Activated T-cell treated with anti-CD3 and anti-CD28 coated beads, Interleukin-2, amount 50 U/mL, for 24 hours (primary cell): ENCODE measurements around the gene MXI1.

Source experiments
- DNase-seq: peaks from one replicate; pipeline ENCODE4 v3.0.0-alpha.2; 2020
- H3K27ac Mint-ChIP-seq: 2 replicates; pipeline ENCODE4 v1.8.0; 2020; ENCODE audit warnings: mild to moderate bottlenecking, mixed read lengths
- H3K27me3 Mint-ChIP-seq: 2 replicates; pipeline ENCODE4 v1.8.0; 2020; ENCODE audit warnings: mixed read lengths
- H3K36me3 Mint-ChIP-seq: 2 replicates; pipeline ENCODE4 v1.8.0; 2020; ENCODE audit warnings: low read depth, mixed read lengths
- H3K4me1 Mint-ChIP-seq: 2 replicates; pipeline ENCODE4 v1.8.0; 2020; ENCODE audit warnings: low read depth, mixed read lengths
- H3K4me3 Mint-ChIP-seq: 2 replicates; pipeline ENCODE4 v1.8.0; 2020; ENCODE audit warnings: mild to moderate bottlenecking, moderate library complexity, mixed read lengths
- H3K9me3 Mint-ChIP-seq: 2 replicates; pipeline ENCODE4 v1.8.0; 2020; ENCODE audit warnings: mixed read lengths

MXI1 gene

DNA sequence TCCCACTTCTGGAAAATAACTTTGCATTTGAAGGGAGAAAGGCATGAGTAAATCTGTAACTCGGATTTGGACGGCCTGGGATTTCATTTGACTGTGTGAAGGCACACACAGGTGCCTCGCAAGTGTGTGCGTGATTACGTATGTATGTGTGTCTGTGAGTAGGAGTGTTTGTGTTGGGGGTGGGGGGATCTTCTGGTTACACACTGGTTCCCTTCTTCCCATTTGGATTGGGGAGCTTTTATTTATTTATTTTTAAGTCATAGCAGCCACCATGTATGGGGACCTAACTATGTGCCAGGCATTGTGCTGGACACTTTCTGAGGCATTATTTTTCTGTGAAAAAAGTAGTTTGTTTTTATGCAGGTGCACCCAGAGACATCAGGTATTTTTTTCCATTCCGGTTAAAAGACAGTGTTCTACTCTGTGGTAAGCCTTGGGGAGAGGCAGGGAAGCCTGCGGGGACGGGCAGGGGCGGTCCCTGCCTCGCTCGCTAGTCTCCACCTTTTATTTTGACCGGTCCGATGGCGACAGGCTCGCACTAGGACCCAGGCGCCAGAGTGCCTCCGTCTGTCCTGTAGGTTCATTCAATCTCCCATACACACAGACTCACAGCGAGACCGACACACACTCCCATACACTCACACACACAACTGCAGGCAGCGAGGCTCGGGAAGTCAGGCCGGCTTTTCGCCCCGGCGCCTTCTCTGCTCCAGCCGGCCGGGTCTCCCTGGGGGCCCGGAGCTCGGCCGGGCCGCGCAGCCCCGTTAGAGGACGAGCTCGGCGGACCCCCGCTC lies at the start of gene MXI1:
MXI1 (plus strand) TSS at position 595 of the 794 bp plus-strand sequence. CDS start 204 bp downstream, outside the sequence.
- Mint-ChIP-seq H3K4me1 (peaks cover 44% of the 10 kb centered on the region), H3K27ac (peak within 1 kb of the TSS; percentile 78), H3K27me3 (peaks cover 12% of the 10 kb centered on the region), H3K36me3 (peaks cover 4% of the 10 kb centered on the region), H3K4me3 (peak within 1 kb of the TSS; percentile 87), H3K9me3 (no peaks in the 10 kb centered on the region)
- peak; percentile 65 for DNase-seq

DNA sequence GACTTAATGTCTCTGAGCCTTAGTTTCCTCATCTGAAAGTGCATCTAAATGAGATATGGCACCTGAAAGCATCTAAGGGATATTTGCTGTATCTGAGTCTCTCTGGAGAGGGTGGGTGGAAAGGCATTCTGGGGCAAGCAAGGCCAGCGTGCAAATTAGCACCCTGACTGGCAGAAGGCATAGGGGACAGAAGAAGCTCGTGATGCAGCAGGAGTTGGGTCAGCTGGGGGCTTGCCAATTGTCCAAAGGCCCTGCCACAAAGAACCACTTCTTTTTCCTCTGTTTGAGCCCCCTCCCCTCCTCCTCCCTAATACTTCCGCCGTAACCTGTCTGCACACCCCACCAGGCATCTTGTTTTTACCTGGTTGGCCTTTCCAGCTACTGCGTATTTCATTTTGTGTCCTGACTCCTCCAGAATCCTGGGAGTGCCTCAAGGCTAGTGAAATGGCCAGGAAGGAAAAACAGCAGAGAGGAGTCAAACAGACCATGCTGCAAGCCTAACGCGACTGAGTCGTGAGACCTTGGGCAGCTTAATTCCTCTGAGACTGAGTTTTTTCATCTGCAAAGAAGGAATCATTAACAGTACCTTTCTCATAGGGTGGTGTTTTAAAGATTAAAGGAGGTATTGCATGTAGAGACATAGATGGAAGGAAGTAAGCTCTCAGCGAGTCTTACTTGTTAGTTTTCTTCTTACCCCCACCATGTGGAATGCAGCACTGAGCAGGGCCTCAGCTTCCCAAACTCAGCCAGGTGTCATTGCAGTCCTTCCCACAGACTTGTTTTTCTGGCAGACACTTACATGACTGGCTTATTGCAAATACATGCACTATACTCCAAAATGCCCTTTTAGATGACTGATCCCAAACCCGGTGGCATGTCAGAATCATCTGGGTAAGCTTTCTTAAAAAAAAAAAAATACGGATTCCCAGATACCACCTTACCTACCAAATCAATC lies 49.1 kb upstream of the MXI1 start:
- DNase-seq: peak; percentile 16
- H3K4me1 Mint-ChIP-seq: peaks cover 17% of the 10 kb centered on the region
- no peaks in the 10 kb centered on the region for H3K36me3 Mint-ChIP-seq
- H3K27ac Mint-ChIP-seq: no peak overlapping the region
- no peak overlapping the region for H3K4me3 Mint-ChIP-seq
- peaks cover 92% of the 10 kb centered on the region for H3K27me3 Mint-ChIP-seq
- H3K9me3 Mint-ChIP-seq: no peaks in the 10 kb centered on the region

- no peak overlapping the region for H3K27ac Mint-ChIP-seq
- no peaks in the 10 kb centered on the region for H3K36me3 Mint-ChIP-seq
- no peaks in the 10 kb centered on the region for H3K9me3 Mint-ChIP-seq
- peak; percentile 5 for DNase-seq
- H3K27me3 Mint-ChIP-seq: peaks cover 88% of the 10 kb centered on the region
- no peak overlapping the region for H3K4me3 Mint-ChIP-seq
- H3K4me1 Mint-ChIP-seq: peaks cover 18% of the 10 kb centered on the region
Observed at GRCh38 chr10:110160081-110160480, 47.3 kb upstream of the MXI1 start.

GRCh38 chr10:110160522-110160921 lies 46.9 kb upstream of the MXI1 start:
- H3K4me3 Mint-ChIP-seq: no peak overlapping the region
- no peaks in the 10 kb centered on the region for H3K36me3 Mint-ChIP-seq
- no peak for DNase-seq
- peaks cover 89% of the 10 kb centered on the region for H3K27me3 Mint-ChIP-seq
- H3K27ac Mint-ChIP-seq: no peak overlapping the region
- peaks cover 23% of the 10 kb centered on the region for H3K4me1 Mint-ChIP-seq
- no peaks in the 10 kb centered on the region for H3K9me3 Mint-ChIP-seq

- H3K27ac Mint-ChIP-seq: no peak overlapping the region
- H3K36me3 Mint-ChIP-seq: no peaks in the 10 kb centered on the region
- peaks cover 11% of the 10 kb centered on the region for H3K4me1 Mint-ChIP-seq
- DNase-seq: no peak
- no peak overlapping the region for H3K4me3 Mint-ChIP-seq
- no peaks in the 10 kb centered on the region for H3K9me3 Mint-ChIP-seq
- H3K27me3 Mint-ChIP-seq: peaks cover 88% of the 10 kb centered on the region
Observed at GRCh38 chr10:110162741-110163145, 44.7 kb upstream of the MXI1 start.

DNA sequence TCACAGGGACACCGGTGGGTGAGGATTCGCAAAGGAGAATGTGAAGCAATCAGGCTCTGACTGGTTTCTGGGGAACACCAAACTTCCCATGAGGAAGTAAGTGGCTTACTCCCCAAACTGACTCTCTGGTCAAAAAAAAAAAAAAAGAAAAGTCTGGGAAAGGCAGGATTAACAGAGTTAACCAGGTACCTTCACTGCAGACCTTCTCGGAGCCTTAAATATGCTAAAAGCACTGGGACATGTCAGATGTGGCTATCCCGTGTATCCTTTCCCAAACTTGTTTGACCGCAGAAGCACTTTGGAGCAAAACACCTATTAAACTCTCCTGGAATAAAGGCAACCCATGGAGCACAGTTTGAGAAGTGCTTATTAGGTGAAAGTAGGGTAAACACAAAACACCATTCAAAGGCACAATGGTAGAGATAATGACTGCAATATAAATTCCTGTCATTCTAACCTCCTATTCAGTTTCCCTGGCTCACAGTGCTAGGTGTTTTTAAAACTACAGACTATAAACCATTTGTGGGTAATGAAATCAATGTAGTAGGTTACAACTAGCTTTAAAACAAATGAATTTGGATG lies 44.1 kb upstream of the MXI1 start:
- Mint-ChIP-seq H3K36me3 (no peaks in the 10 kb centered on the region), H3K27me3 (peaks cover 88% of the 10 kb centered on the region), H3K27ac (no peak overlapping the region), H3K4me3 (no peak overlapping the region), H3K9me3 (no peaks in the 10 kb centered on the region), H3K4me1 (peaks cover 15% of the 10 kb centered on the region)
- no peak for DNase-seq

DNA sequence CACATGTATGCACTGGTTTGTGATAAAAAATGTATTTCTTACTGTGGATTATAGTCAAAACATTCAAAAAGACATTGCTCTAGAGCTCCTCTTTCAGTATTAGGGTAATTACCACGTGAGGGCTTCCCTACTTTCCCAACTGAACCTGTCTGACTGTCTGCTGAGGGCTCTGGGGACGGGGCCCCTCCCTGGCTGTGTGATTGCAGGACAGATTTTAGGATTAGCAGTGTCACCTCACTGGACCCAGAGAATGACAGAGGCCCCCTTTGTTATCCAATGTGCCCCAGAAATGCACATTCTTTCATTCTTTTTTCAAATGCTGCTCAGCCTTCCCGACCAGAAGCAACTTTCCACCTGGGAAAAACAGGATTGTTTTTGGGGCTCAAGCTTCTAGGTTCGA lies 43.6 kb upstream of the MXI1 start:
- Mint-ChIP-seq H3K36me3 (no peaks in the 10 kb centered on the region), H3K4me3 (no peak overlapping the region), H3K27me3 (peaks cover 88% of the 10 kb centered on the region), H3K27ac (no peak overlapping the region), H3K9me3 (no peaks in the 10 kb centered on the region), H3K4me1 (peaks cover 20% of the 10 kb centered on the region)
- no peak for DNase-seq

DNA sequence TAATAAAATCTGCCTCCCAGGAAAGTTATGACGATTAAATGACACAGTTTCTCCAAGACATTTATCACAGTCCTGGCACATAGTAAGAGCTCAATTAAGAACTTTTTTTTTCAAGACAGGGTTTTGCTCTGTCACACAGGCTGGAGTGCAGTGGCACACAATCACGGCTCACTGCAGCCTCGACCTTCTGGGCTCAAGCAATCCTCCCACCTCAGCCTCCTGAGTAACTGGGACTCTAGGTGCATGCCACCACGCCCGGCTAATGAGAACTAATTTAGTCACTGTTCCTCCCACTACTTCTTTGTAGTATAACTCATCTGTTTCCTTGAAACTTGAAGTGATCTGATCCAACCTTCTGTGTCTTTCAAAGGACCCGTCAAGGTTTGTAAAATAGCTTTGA lies 42.2 kb upstream of the MXI1 start:
- Mint-ChIP-seq H3K4me1 (peaks cover 25% of the 10 kb centered on the region), H3K4me3 (no peak overlapping the region), H3K9me3 (no peaks in the 10 kb centered on the region), H3K27me3 (peaks cover 89% of the 10 kb centered on the region), H3K36me3 (no peaks in the 10 kb centered on the region), H3K27ac (no peak overlapping the region)
- DNase-seq: no peak

DNA sequence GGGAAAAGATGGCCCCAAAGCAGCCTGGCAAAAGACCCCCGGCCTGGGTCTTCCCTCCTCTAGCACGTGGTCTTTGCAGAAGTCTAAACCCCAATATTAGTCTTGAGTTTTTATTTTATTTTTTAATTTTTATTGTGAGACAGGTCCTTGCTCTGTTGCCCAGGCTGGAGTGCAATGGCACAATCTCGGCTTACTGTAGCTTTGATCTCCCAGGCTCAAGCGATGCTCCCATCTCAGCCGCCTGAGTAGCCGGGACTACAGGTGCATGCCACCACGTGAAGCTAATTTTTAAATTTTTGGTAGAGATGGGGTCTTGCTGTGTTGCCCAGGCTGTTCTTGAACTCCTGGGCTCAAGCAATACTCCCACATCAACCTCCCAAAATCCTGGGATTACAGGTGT lies 40.3 kb upstream of the MXI1 start:
- peaks cover 86% of the 10 kb centered on the region for H3K27me3 Mint-ChIP-seq
- no peaks in the 10 kb centered on the region for H3K9me3 Mint-ChIP-seq
- no peak overlapping the region for H3K4me3 Mint-ChIP-seq
- H3K4me1 Mint-ChIP-seq: peaks cover 32% of the 10 kb centered on the region
- H3K27ac Mint-ChIP-seq: no peak overlapping the region
- DNase-seq: no peak
- H3K36me3 Mint-ChIP-seq: no peaks in the 10 kb centered on the region

DNA sequence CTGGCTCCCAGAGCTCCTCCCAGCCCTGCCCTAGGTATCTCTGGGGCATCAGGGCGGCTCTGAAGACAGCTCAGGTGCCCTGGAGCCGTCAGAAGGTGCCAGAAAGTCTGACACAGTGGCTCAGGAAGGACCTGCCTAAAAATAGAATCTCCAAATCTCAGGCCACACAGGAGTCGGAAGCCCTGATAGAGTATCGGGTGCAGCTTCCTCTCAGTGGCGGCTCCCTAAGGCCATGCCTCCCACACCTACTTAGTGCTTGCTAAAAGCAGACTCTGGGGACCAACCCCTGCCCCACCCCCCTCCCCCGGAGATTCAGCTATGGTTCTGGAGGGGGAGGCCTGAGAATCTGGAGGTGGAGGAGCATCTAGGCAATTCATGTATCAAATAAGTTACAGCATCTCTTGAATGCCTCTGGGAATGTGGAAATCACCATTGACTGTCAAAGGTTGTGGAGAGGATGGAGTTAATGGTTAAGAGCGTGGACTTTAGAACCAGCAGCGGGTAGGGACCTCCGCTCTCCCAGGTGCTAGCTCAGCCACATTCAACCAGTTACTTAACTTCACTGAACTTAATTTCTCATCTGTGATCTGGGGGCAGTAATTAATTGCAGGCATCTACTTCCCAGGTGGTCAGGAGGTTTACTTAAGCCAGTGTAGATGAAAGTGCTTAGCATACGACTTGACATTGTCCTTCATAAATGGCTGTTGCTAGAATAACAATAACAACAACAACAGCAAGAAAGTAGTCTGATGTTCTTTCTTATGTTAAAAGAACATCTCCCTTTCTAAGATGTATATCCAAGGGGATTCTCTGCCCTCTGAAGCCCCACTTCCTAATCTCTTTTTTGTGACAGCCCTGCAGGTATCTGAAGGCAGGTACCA lies 38.6 kb upstream of the MXI1 start:
- Mint-ChIP-seq H3K27me3 (peaks cover 77% of the 10 kb centered on the region), H3K9me3 (no peaks in the 10 kb centered on the region), H3K4me3 (no peak overlapping the region), H3K36me3 (no peaks in the 10 kb centered on the region), H3K4me1 (peaks cover 32% of the 10 kb centered on the region), H3K27ac (no peak overlapping the region)
- no peak for DNase-seq

- no peaks in the 10 kb centered on the region for H3K36me3 Mint-ChIP-seq
- peaks cover 32% of the 10 kb centered on the region for H3K4me1 Mint-ChIP-seq
- no peak overlapping the region for H3K27ac Mint-ChIP-seq
Observed at GRCh38 chr10:110169586-110169985, 37.8 kb upstream of the MXI1 start.

DNA sequence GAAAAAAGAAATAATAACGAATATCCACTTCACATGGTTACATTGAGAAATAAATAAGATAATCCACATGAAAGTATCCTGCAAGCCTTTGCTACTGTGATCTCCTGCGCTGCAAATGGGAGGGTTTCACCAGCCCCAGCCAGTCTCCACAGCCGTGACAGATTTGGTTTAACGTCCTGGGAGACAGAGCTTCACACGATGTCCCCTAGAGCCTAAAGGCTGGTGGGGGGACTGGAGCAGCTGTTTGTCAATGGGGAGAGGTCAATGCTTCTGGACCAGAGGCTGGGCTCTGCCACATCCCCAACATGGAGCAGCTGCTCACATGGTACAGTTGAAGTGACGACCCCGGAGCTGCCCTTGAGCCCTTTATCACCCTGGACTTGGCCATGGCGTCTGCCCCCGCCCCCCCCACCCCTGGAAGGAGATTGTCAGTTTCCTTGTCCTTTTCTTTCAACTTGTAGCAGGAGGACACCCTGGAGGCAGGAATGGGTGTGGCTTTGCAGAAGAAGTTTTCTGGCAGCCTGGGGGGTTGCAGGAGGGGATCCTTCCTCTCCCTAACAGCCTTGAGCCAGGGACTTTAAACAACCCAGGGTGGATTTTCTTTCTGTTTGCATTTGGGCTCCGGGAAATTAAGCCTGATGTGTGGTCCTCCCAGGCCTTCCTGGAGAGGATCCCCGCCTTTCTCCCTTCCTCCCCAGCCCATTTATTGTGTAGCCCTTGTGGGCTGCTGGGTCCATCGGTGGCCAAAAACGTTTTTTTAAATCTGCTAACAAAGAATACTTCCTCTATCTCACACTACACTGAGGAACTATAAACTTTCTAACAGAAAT lies 37.0 kb upstream of the MXI1 start:
- Mint-ChIP-seq H3K36me3 (no peaks in the 10 kb centered on the region), H3K9me3 (no peaks in the 10 kb centered on the region), H3K27ac (no peak overlapping the region), H3K4me1 (peaks cover 28% of the 10 kb centered on the region), H3K4me3 (no peak overlapping the region), H3K27me3 (peaks cover 75% of the 10 kb centered on the region)
- no peak for DNase-seq

More at GRCh38 chr10:110169586-110169985, 37.8 kb upstream of the MXI1 start:
- no peak for DNase-seq
- no peak overlapping the region for H3K4me3 Mint-ChIP-seq
- peaks cover 74% of the 10 kb centered on the region for H3K27me3 Mint-ChIP-seq
- no peaks in the 10 kb centered on the region for H3K9me3 Mint-ChIP-seq

GRCh38 chr10:110171032-110171431 lies 36.4 kb upstream of the MXI1 start:
- peaks cover 75% of the 10 kb centered on the region for H3K27me3 Mint-ChIP-seq
- no peaks in the 10 kb centered on the region for H3K36me3 Mint-ChIP-seq
- peaks cover 21% of the 10 kb centered on the region for H3K4me1 Mint-ChIP-seq
- DNase-seq: no peak
- no peak overlapping the region for H3K27ac Mint-ChIP-seq
- H3K4me3 Mint-ChIP-seq: no peak overlapping the region
- H3K9me3 Mint-ChIP-seq: no peaks in the 10 kb centered on the region
